Epithelial cell of proximal tubule (primary cell): ENCODE results near the gene BCAN. TPM values are rescaled to one million over a fixed set of nuclear protein-coding genes. Genes with fewer than 3 reads are reported as not detected.

Experiments
- DNase-seq: peaks from one replicate; pipeline ENCODE4 v3.0.0-alpha.2; 2011; ENCODE audit warnings: low read depth
- H3K4me3 ChIP-seq: 2 replicates; pipeline ENCODE4 v1.5.1; 2011; ENCODE audit warnings: low read depth, mild to moderate bottlenecking, low read length
- total RNA-seq: library from RNA; depleted of rRNA; stranded (reverse); fragments of >200 nt; gene quantifications from 2 replicates; pipeline ENCODE4 v1.2.3, GENCODE V29; 2015
- TF ChIP-seq, protein P1 (sequence below): conservative IDR thresholded peaks from 2 replicates; pipeline ENCODE4 v1.5.1; 2012; ENCODE audit warnings: low read depth, mild to moderate bottlenecking, low read length

BCAN gene
- total RNA-seq, 1 donor from 2014 or later, result not detected

DNA sequence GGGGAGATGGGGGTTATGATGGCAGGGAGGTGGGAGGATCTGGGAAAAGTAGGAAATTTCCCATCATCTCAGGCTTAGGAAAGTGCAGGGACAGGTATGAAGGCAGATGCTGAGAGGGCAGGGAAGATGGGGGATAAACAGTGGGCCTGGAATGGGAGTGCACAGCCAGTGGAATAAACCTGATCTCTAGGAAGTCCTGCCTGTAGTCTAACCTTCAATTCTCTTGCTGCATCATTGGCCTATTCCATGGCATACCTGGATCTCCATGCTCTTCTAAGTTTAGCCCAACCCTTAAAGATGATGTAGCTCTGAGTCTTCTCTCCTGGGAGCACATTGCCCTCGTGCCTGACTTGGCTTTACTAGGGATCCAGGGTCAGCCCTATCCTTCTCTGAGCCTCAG is 2.7 kb downstream of the BCAN start:
- TF ChIP-seq, protein P1, sequence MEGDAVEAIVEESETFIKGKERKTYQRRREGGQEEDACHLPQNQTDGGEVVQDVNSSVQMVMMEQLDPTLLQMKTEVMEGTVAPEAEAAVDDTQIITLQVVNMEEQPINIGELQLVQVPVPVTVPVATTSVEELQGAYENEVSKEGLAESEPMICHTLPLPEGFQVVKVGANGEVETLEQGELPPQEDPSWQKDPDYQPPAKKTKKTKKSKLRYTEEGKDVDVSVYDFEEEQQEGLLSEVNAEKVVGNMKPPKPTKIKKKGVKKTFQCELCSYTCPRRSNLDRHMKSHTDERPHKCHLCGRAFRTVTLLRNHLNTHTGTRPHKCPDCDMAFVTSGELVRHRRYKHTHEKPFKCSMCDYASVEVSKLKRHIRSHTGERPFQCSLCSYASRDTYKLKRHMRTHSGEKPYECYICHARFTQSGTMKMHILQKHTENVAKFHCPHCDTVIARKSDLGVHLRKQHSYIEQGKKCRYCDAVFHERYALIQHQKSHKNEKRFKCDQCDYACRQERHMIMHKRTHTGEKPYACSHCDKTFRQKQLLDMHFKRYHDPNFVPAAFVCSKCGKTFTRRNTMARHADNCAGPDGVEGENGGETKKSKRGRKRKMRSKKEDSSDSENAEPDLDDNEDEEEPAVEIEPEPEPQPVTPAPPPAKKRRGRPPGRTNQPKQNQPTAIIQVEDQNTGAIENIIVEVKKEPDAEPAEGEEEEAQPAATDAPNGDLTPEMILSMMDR, result no peak
- H3K4me3 ChIP-seq, result no peak overlapping the region
- DNase-seq, result no peak

GRCh38 chr1:156645056-156645455 is 3.1 kb downstream of the BCAN start:
- no peak for DNase-seq
- TF ChIP-seq, protein P1, result no peak
- H3K4me3 ChIP-seq, result no peak overlapping the region

- TF ChIP-seq, protein P1, result no peak
- H3K4me3 ChIP-seq, result no peak overlapping the region
- DNase-seq, result no peak
Observed at GRCh38 chr1:156645666-156646065, 3.7 kb downstream of the BCAN start.

DNA sequence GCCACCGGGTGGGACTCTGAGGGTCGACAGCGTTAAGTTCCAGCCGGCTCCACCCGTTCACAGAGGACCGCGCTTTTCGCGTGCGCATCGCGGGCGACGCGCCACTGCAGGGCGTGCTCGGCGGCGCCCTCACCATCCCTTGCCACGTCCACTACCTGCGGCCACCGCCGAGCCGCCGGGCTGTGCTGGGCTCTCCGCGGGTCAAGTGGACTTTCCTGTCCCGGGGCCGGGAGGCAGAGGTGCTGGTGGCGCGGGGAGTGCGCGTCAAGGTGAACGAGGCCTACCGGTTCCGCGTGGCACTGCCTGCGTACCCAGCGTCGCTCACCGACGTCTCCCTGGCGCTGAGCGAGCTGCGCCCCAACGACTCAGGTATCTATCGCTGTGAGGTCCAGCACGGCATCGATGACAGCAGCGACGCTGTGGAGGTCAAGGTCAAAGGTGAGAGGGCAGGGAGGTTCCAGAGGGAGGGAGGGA is 4.9 kb downstream of the BCAN start:
- H3K4me3 ChIP-seq, result no peak overlapping the region
- no peak for DNase-seq
- TF ChIP-seq, protein P1, result no peak

- H3K4me3 ChIP-seq, result no peak overlapping the region
- DNase-seq, result no peak
- TF ChIP-seq, protein P1, result no peak
Observed at GRCh38 chr1:156647351-156647750, 5.4 kb downstream of the BCAN start.

GRCh38 chr1:156648496-156648895 is 6.6 kb downstream of the BCAN start:
- DNase-seq, result no peak
- no peak overlapping the region for H3K4me3 ChIP-seq
- TF ChIP-seq, protein P1, result no peak

- TF ChIP-seq, protein P1, result peak; percentile 16
- no peak for DNase-seq
Observed at GRCh38 chr1:156648951-156649350, 7.0 kb downstream of the BCAN start.

More at GRCh38 chr1:156648951-156649350, 7.0 kb downstream of the BCAN start:
- H3K4me3 ChIP-seq, result no peak overlapping the region
